ENCODE data around the gene NASP. TPM values are rescaled to one million over a fixed set of nuclear protein-coding genes. Genes with fewer than 3 reads are reported as not detected.

NASP gene
- total and polyA plus RNA-seq, 2 of the 13 experiments (the other 11 are each of a cell fraction or from before 2014, with no cell fraction given): 132 to 256 TPM

GRCh38 chr1:45583666-45584350 is at the start of gene NASP (continued):
- TF ChIP-seq, protein P1, sequence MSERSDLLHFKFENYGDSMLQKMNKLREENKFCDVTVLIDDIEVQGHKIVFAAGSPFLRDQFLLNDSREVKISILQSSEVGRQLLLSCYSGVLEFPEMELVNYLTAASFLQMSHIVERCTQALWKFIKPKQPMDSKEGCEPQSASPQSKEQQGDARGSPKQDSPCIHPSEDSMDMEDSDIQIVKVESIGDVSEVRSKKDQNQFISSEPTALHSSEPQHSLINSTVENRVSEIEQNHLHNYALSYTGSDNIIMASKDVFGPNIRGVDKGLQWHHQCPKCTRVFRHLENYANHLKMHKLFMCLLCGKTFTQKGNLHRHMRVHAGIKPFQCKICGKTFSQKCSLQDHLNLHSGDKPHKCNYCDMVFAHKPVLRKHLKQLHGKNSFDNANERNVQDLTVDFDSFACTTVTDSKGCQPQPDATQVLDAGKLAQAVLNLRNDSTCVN (CRISPR knock-in tag; IDR thresholded peaks at IDR 0.05; ENCODE audit: borderline replicate concordance): no peak
- no peak; the same call in 1 of the 2 replicates for TF ChIP-seq EEA1 (CRISPR knock-in tag; IDR thresholded peaks at IDR 0.05; ENCODE audit: borderline replicate concordance)
- no peak for TF ChIP-seq ZIK1 (CRISPR knock-in tag; IDR thresholded peaks at IDR 0.05; ENCODE audit: borderline replicate concordance, low read depth)
- 0 out of 2 replicates have a peak, but pooled peaks have one; percentile 16 for TF ChIP-seq ZNF547 (CRISPR knock-in tag; IDR thresholded peaks at IDR 0.05)
- no peak for TF ChIP-seq THYN1 (CRISPR knock-in tag; IDR thresholded peaks at IDR 0.05; ENCODE audit: borderline replicate concordance, low read depth)
- TF ChIP-seq ZNF24 (IDR thresholded peaks at IDR 0.05): peak; percentile 50; the same call in 1 of the 2 replicates
- TF ChIP-seq ZNF430 (CRISPR knock-in tag; IDR thresholded peaks at IDR 0.05): peak; percentile 61; the same call in 1 of the 2 replicates
- TF ChIP-seq ZNF234 (CRISPR knock-in tag; conservative IDR thresholded peaks at IDR 0.05): no peak
- no peak for TF ChIP-seq ELF4 (CRISPR knock-in tag; IDR thresholded peaks at IDR 0.05; ENCODE audit: borderline replicate concordance)
- no peak for TF ChIP-seq ZNF569 (CRISPR knock-in tag; IDR thresholded peaks at IDR 0.05; ENCODE audit: borderline replicate concordance)
- TF ChIP-seq U2AF2 (IDR thresholded peaks at IDR 0.05; ENCODE audit: low read depth, low read length): no peak
- TF ChIP-seq, protein P2, sequence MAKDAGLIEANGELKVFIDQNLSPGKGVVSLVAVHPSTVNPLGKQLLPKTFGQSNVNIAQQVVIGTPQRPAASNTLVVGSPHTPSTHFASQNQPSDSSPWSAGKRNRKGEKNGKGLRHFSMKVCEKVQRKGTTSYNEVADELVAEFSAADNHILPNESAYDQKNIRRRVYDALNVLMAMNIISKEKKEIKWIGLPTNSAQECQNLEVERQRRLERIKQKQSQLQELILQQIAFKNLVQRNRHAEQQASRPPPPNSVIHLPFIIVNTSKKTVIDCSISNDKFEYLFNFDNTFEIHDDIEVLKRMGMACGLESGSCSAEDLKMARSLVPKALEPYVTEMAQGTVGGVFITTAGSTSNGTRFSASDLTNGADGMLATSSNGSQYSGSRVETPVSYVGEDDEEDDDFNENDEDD (CRISPR knock-in tag; IDR thresholded peaks at IDR 0.05; ENCODE audit: borderline replicate concordance): no peak
- no peak for TF ChIP-seq ZNF260 (CRISPR knock-in tag; IDR thresholded peaks at IDR 0.05; ENCODE audit: borderline replicate concordance, low read depth)
- TF ChIP-seq HBP1 (CRISPR knock-in tag; IDR thresholded peaks at IDR 0.05; ENCODE audit: low read depth): no peak
- no peak for TF ChIP-seq NFE2 (CRISPR knock-in tag; IDR thresholded peaks at IDR 0.05)
- no peak for TF ChIP-seq SOX5 (CRISPR knock-in tag; IDR thresholded peaks at IDR 0.05; ENCODE audit: borderline replicate concordance)
- no peak for TF ChIP-seq ZNF354B (CRISPR knock-in tag; IDR thresholded peaks at IDR 0.05)
- no peak for TF ChIP-seq HIVEP1 (CRISPR knock-in tag; IDR thresholded peaks at IDR 0.05)
- TF ChIP-seq, protein P3, sequence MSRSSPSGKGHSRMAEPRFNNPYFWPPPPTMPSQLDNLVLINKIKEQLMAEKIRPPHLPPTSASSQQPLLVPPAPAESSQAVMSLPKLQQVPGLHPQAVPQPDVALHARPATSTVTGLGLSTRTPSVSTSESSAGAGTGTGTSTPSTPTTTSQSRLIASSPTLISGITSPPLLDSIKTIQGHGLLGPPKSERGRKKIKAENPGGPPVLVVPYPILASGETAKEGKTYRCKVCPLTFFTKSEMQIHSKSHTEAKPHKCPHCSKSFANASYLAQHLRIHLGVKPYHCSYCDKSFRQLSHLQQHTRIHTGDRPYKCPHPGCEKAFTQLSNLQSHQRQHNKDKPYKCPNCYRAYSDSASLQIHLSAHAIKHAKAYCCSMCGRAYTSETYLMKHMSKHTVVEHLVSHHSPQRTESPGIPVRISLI (CRISPR knock-in tag; IDR thresholded peaks at IDR 0.05; ENCODE audit: borderline replicate concordance): no peak
- TF ChIP-seq MAF1 (CRISPR knock-in tag; IDR thresholded peaks at IDR 0.05; ENCODE audit: borderline replicate concordance): no peak
- peak; percentile 84 for TF ChIP-seq ZMYM4 (CRISPR knock-in tag; IDR thresholded peaks at IDR 0.05)
- no peak for TF ChIP-seq MAFG (CRISPR knock-in tag; IDR thresholded peaks at IDR 0.05)
- TF ChIP-seq HNRNPH1 (optimal IDR thresholded peaks at IDR 0.05; ENCODE audit: low read depth, low read length): no peak
- TF ChIP-seq, protein P4, sequence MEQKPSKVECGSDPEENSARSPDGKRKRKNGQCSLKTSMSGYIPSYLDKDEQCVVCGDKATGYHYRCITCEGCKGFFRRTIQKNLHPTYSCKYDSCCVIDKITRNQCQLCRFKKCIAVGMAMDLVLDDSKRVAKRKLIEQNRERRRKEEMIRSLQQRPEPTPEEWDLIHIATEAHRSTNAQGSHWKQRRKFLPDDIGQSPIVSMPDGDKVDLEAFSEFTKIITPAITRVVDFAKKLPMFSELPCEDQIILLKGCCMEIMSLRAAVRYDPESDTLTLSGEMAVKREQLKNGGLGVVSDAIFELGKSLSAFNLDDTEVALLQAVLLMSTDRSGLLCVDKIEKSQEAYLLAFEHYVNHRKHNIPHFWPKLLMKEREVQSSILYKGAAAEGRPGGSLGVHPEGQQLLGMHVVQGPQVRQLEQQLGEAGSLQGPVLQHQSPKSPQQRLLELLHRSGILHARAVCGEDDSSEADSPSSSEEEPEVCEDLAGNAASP (CRISPR knock-in tag; IDR thresholded peaks at IDR 0.05; ENCODE audit: borderline replicate concordance): no peak

All from HepG2 (cell line).